IPS DF 4.7 (cell line): ENCODE measurements around the gene GPBAR1.
"Not testable (repeated sequence)": the region's sequence is repeated elsewhere in the genome, so short reads cannot be mapped to it uniquely, and the experiment has no call there.

Source experiments
- DNase-seq: peaks from one replicate; pipeline ENCODE4 v3.0.0-alpha.2; 2013; ENCODE audit warnings: low spot score; ENCODE audit errors: extremely low read depth

GPBAR1 gene

DNA sequence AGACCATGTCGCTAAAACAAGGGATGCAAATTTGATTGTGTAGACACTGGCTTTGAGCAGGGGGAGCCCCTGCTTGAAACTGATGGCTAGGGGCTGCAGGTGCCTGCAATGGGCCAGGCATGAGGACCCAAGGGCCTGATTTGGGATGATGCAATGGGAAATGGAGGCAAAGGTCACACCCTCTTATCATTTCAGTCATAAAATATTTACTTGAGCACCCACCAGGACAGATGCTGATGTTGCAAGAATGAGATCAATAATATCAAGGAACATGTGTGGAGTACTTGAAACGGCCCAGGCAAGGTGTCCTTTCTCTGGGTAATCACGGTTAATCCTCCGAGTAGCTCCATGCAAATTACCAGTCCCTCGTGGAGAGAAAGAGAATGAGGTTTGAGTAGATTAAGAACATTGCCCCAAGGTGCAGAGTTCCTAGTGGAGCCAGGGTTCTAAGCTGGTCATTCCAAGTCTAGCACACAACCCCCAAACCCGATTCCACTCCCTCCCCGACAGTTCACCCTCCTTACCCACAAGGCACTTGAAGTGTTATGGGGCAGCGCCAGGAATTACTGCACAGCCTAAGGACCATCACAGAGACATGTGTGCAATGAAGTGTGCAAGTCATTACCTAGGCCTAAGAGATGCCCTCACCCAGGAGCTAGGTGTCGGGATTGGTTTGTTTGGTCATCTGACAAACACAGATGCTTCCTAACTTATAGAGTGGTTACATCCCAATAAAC lies 45.5 kb downstream of the GPBAR1 start:
- DNase-seq = no peak

DNA sequence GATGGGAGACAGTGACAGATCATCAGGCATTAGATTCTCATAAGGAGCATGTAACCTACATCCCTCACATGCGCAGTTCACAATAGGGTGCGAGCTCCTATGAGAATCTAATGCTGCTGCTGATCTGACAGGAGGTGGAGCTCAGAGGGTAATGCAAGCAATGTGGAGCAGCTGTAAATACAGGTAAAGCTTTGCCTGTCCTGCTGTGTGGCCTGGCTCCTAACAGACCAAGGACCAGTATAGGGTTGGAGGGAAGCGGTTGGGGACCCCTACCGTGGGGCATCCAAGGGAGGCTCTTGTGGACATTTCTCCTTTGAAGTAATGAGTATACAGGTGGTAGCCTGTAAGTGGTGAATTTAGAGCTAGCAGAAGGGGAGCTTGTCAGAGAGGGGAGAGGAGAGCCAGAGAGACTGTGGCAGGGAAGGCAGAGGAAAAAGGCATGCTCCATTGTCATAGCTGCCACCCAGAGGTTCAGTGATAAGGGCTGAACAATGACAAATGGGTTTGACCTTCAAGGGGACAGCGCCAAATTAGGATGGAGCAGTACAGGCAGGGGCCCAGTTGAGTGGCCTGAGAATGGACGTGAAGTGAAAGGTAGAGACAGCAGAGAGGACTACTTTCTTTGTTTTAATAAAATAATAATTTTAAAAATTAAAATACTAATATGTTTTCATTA lies 46.7 kb downstream of the GPBAR1 start:
- no peak for DNase-seq

GRCh38 chr2:218310853-218311540 lies 50.2 kb downstream of the GPBAR1 start:
- no peak for DNase-seq

- not testable (repeated sequence) for DNase-seq
These were observed 50.9 kb downstream of the GPBAR1 start for GRCh38 chr2:218311541-218312266.

GRCh38 chr2:218312267-218312756 lies 51.5 kb downstream of the GPBAR1 start:
- no peak for DNase-seq

DNA sequence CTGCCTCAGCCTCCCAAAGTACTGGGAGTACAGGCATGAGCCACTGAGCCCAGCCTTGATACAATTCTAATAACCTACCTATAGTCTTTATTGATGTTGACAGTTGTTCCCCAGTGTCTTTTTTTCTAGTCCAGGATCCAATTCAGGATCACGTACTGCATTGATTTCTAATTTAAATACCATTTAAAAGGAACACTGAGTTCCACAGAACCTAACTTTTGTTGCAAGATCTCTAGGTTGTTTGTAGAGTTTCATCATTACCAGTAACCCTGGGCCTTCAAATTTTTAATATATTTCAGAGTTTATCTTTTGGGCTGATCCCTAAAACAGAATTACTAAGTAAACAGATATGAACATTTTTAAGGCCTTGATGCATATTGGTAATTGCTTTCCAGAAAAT lies 52.5 kb downstream of the GPBAR1 start:
- DNase-seq = no peak
